HPDE6-E6E7 (cell line): ENCODE results near the gene DUSP23.

Experiments used
- DNase-seq: peaks from one replicate; pipeline ENCODE4 v3.0.0; 2011; ENCODE audit warnings: missing footprints; ENCODE audit errors: extremely low spot score

The DUSP23 gene

DNA sequence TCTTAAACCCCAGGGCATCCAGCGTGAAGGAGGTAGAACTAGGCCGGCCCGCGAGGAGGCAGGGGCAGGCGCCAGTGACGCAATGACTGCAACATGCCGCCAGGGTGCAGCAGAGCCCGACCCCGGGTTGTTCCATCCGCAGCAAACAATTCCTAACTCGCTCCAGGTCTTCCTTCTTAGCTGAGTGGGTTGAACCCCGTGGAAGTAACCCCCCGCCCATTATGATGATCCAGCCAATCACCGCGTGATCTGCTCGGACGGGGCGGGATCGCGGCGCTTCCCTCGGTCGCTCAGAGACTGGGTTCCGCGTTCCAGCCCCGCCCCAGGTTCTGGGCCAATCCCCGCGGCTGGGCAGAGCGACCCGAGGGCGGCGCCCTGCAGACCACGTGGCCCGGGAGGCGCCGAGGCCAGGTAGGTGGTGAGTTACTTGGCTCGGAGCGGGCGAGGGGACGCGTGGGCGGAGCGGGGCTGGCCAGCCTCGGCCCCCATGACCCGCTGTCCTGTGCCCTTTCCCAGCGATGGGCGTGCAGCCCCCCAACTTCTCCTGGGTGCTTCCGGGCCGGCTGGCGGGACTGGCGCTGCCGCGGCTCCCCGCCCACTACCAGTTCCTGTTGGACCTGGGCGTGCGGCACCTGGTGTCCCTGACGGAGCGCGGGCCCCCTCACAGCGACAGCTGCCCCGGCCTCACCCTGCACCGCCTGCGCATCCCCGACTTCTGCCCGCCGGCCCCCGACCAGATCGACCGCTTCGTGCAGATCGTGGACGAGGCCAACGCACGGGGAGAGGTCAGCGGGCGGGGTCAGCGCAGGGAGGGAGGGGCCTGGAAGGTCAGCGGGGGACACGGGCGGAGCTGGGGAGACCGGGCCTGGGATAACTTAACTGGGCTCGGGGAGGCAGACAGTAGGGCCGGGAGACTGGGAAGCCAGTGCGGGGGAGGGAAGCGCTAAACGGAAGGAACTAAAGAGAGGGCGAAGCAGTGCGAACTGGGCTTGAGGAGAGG, at the start of gene DUSP23:
TSS of gene DUSP23 (plus strand) at position 380 of the 1,000 bp plus-strand sequence. CDS start at position 519, 139 bp downstream.
- DNase-seq = peak; percentile 97

GRCh38 chr1:159737238-159737916, 43.4 kb upstream of the DUSP23 start:
- no peak for DNase-seq

DNA sequence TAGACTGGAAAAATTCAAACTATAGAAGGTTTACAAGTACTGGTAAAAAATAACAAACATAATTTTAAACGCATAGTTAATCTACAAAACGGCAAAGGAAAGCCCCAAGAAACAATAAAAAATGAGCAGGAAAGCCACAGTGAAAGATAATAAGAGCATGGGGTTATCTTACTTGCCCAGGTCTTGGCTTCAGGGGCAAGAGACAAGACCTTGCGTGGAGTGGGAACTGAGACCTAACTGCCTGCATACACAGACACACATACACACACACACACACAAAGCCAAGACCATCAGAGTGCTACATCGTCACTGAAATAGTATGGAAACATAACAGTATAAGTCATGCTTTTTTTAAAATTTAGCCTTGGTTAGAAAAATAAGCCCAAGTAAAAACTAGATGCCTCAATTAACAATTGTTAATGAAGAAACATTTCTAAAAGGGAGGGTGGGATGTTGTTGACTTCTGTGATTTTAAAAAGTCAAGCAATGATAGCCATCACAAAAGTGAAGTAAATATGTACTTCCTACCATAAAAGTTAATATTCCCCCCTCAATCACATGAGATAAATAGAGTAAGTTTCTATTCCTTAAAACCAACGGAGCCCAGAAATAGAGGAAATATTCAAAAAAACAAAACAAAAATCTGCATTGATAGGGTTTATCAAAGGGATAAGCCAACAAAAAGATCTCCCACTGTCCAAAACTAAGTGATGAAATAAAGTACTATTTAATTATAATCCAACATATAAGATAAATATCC, 36.9 kb upstream of the DUSP23 start:
- no peak for DNase-seq

DNA sequence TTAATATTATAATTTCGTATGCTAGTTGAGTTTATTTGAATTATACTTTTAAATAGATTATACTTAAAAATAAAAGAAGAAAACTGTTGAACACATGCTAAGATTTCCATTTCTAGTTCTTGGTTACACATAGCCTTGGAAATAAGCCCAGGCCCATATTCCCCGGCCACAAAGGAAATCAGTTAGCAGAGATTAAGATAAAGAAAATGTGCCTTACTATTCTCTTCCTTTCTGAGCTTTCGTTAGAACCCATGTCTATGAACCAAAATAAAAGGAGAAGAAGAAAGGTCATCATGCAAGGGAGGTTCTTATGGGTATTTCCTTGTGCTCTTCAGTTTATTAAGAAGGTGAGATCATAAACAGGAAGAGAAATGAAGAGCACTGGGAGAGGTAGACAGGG, 34.1 kb upstream of the DUSP23 start:
- DNase-seq = no peak

GRCh38 chr1:159748370-159748769, 32.4 kb upstream of the DUSP23 start:
- no peak for DNase-seq

GRCh38 chr1:159749630-159750029, 31.1 kb upstream of the DUSP23 start:
- DNase-seq = no peak

DNA sequence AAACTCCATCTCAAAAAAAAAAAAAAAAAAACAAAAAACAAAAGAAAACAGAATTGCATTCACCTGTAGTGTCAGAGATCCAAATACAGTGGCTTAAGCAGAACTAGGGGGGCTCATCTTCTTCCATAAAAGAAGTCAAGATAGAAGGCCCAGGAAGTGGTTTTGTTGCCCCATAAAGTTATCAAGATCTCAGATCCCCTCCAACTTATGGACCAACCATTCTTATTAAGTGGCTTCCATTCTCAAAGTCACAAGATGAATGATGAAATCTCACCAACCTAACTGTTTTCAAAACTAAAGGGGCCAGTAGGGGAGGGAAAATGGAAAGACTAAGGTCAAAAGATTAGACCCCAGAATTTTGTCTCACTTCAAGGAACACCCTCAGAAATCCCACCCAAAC, 30.1 kb upstream of the DUSP23 start:
- no peak for DNase-seq

DNA sequence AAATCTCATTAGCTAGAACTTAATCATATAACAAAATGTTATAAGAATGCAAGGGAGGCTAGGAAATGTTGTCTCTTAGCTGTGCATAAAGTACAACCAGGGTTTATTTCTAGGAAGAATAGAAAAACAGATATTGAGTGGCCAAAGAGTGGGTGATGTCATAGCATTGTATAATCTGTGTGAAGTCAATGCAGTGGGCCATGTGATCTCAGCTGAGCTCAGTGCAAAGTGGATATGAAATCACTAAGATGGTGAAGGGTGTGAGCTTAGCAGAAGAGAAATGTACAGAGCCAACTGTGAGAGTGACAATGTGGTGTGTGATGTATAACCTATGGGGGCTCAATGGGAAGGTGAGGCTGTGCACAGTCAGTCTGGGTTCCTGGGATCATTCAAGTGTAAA, 29.7 kb upstream of the DUSP23 start:
- DNase-seq = no peak

- no peak for DNase-seq
Observed at GRCh38 chr1:159752135-159752580, 28.6 kb upstream of the DUSP23 start.

DNA sequence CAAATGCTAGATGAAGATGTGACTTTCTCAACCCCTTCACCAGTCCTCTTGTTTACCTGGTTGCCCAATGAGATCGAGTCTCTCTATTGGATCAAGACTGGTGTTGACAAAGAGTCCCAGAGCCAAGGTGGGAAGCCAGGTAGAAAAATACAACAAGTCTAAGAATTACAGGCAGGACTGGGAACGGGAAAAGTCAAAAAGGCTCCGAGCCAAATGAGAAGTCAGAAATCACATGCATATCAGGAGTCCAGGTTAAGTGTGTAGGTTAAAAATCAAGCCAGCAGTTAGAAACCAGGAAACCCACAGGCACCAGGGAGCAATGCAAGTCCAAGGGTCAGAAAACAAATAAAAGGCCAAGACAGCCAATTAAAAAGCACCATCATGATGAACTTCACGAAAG, 27.4 kb upstream of the DUSP23 start:
- DNase-seq = no peak

GRCh38 chr1:159755451-159756007, 25.2 kb upstream of the DUSP23 start:
- no peak for DNase-seq

GRCh38 chr1:159756397-159756796, 24.4 kb upstream of the DUSP23 start:
- DNase-seq = no peak

DNA sequence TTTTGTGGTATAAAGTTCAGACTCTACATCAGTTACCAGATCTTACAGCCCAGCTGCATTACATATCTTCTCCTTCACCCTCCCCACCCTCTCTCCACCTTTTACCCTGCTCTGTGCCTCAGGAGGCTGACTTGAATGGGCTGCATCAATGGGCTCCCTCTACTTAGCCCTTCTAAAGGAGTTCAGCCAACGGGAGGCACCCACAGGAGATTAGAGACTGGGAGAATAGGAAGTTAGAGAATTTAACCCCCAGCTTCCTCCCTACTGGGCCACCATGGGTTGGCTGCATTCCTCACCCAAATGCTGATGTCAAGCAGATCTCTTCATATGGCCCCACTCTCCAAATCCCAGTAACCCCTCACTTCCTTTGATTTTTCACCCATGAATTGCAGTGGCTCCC, 17.1 kb upstream of the DUSP23 start:
- DNase-seq = no peak

GRCh38 chr1:159765806-159766205, 15.0 kb upstream of the DUSP23 start:
- DNase-seq = no peak

DNA sequence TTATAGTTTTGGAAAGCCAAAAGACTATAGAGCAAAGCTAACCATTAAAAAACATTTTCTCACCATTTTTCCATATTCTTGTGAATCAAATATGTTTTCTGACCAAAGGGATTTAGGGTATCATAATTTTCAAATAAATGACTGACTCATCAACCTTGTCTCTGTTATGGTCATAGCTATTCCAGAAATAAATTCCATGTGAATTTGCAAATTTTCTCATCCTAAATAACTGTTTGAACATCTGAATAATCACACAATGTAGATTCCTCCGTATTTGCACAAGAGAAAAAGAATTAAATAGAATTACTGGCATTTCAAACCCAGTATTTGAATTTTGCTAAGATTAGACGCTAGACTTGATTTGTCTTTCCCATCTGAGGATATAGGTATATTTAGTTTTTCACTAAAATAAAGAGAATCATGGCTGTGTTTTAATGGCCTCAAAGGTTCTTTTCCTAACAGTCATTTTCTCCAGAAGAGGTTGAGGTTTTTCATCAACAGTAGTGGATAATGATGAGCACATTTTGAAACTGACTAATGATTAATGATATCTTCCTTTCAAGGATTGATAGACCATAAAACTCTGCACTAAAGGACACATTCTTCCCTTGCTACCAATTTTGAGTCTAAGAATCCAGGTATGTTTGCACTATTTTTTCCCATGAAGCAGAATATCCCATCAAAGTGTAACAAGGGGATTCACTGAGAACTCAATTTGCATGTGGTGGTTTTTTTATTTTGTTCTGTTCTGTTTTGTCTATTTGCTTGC, 9.5 kb upstream of the DUSP23 start:
- no peak for DNase-seq

- DNase-seq = no peak
Observed at GRCh38 chr1:159774465-159774864, 6.3 kb upstream of the DUSP23 start.

GRCh38 chr1:159775716-159776115, 5.0 kb upstream of the DUSP23 start:
- DNase-seq = no peak

DNA sequence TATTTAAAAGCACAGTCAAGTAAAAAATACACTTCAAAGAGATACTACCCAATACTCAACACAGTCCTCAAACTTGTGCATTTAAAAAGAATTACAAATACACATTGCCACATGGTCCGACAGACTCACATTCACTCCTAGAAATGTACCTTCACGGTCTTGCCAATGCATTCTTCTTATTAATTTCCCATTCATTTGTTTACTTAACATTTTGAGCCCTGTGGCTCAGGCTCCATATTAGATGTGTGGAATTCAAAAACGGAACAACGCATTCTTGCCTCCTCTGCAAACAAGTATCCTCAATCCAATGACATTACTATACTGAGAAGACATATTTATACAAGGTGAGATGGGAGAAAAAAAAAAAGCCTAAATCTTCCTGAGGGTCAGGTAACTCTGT, 2.5 kb upstream of the DUSP23 start:
- no peak for DNase-seq

GRCh38 chr1:159779403-159779851, 1.3 kb upstream of the DUSP23 start:
- DNase-seq = no peak

DNA sequence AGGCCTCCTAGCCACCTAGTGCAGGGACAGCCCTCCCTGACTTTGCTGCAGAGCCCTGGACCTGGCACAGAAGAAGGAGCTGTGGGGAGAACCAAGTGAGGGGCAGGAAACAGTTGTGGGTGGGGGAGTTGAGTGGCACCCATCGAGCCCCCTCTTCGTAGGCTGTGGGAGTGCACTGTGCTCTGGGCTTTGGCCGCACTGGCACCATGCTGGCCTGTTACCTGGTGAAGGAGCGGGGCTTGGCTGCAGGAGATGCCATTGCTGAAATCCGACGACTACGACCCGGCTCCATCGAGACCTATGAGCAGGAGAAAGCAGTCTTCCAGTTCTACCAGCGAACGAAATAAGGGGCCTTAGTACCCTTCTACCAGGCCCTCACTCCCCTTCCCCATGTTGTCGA, 1.2 kb downstream of the DUSP23 start:
- no peak for DNase-seq

DNA sequence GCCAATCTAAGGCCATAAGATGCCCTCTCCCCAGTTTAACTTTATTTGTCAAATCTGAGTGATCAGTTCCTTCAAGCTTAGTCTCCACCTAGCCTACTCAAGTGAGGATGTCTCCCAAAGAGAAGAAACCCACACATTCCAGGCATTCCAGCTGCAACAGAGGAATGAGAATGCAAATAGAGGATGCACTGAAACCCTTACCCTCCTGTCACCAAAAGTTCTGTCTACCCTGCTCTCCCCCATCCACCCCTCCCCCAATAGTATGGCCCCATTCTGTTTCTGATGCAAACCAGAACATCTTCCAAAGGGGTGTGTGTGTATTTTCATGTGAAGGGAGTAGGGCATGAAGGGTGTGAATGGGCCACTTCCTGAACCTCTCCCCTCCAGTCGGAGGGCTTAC, 3.0 kb downstream of the DUSP23 start:
- DNase-seq = no peak
